Upper lobe of left lung (tissue), 6 donors: ENCODE data around the gene TRIM13. TPM values are rescaled to one million over a fixed set of nuclear protein-coding genes. Genes with fewer than 3 reads are reported as not detected.

Experiments
- ATAC-seq, 2 donors: fragments of 200-7000 bp; cut with Tn5 transposase; one replicate each; pipeline ENCODE4 v1.9.1; 2022; ENCODE audit warnings: mild to moderate bottlenecking in 2 of 2, moderate library complexity in 2 of 2; ENCODE audit not compliant: low FRiP score in 2 of 2
- DNase-seq, 2 donors: peaks; one replicate each; pipeline ENCODE4 v3.0.0-alpha.2; 2019 to 2020
- H3K27ac ChIP-seq, 4 donors: fragments of 200-600 bp; sonication (generic); one replicate each; pipeline ENCODE4 v1.5.1; 2016 to 2019
- H3K27me3 ChIP-seq, 4 donors: fragments of 200-600 bp; sonication (generic); one replicate each; pipeline ENCODE4 v1.5.1; 2017 to 2019
- H3K36me3 ChIP-seq, 4 donors: fragments of 200-600 bp; sonication (generic); one replicate each; pipeline ENCODE4 v1.5.1; 2016 to 2019
- H3K4me1 ChIP-seq, 4 donors: fragments of 200-600 bp; sonication (generic); one replicate each; pipeline ENCODE4 v1.5.1; 2018 to 2019
- H3K4me3 ChIP-seq, 4 donors: fragments of 200-600 bp; sonication (generic); one replicate each; pipeline ENCODE4 v1.5.1; 2017 to 2019; ENCODE audit warnings: mild to moderate bottlenecking in 2 of 4, moderate library complexity in 1 of 4
- H3K9me3 ChIP-seq, 4 donors: fragments of 200-600 bp; sonication (generic); one replicate each; pipeline ENCODE4 v1.5.1; 2018 to 2019
- CTCF ChIP-seq, 6 experiments: fragments of 450-650 bp in 4 of 6; fragments of 200-600 bp in 2 of 6; sonication (generic) in 2 of 6; IDR thresholded peaks; one replicate each; pipeline ENCODE4 v1.5.1; 2016 to 2019; ENCODE audit warnings: antibody characterized with exemption in 6 of 6
- EP300 ChIP-seq, 4 donors: sonication (generic); formaldehyde crosslinking; IDR thresholded peaks; one replicate each; pipeline ENCODE4 v1.5.1; 2017; ENCODE audit warnings: antibody characterized with exemption in 4 of 4, control low read depth in 2 of 4
- POLR2A ChIP-seq, 4 donors: fragments of 450-650 bp; IDR thresholded peaks; one replicate each; pipeline ENCODE4 v1.5.1; 2016 to 2017; ENCODE audit warnings: antibody characterized with exemption in 4 of 4, mild to moderate bottlenecking in 2 of 4
- POLR2AphosphoS5 ChIP-seq, 2 donors: sonication (generic); formaldehyde crosslinking; IDR thresholded peaks; one replicate each; pipeline ENCODE4 v1.5.1; 2017; ENCODE audit warnings: antibody characterized with exemption in 2 of 2
- WGBS, 2 donors: methylation state at CpG; one replicate each; pipeline ENCODE4 v1.1.5; 2017 to 2018; 5-methylcytosine and 5-hydroxymethylcytosine counted together
- total RNA-seq, 6 donors: library from RNA; depleted of rRNA in 4 of 6; stranded (reverse); fragments of >200 nt in 4 of 6; gene quantifications; one replicate each; pipeline versions ENCODE4 v1.1.0 to v1.2.1, GENCODE V29; 2016 to 2021
- donor health status: DM: no; HTN: no; CAD: no; lungs with moderate emphysema.
- donor health status: DM: no; HTN: yes; CAD: no; lungs with severe emphysema.

TRIM13 gene
- total RNA-seq, 6 donors from 2014 or later, result 7.7 to 36.4 (median 26.3) TPM

DNA sequence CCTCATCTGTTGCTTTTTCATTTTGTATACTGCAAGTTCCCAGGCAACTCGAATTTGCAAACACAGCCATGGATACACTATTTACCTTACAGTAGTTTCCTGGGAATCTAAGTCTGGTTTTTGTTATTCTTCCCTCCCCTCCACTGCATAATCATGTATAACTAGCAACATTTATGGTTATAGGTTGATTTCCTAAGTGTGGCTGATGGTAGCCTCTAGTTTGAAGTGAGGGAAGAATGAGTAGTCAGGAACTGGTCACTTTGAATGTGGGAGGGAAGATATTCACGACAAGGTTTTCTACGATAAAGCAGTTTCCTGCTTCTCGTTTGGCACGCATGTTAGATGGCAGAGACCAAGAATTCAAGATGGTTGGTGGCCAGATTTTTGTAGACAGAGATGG is 18.4 kb downstream of the TRIM13 start, which contains the start of gene KCNRG:
Gene KCNRG, plus strand, starts transcription at position 187 of the 400 bp plus-strand sequence. Its CDS starts 50 bp downstream, at position 237.
- ATAC-seq (no peak), DNase-seq (no peak)
- Histone ChIP-seq H3K27ac (peak within 1 kb of the TSS in 2 of 4 donors; percentile 30 to 48), H3K4me1 (peaks cover 8 to 24% (median 18%) of the 10 kb centered on the region in 4 donors), H3K9me3 (no peaks in the 10 kb centered on the region), H3K36me3 (peaks cover 0 to 50% (median 13%) of the 10 kb centered on the region in 4 donors), H3K27me3 (no peaks in the 10 kb centered on the region), H3K4me3 (no peak within 1 kb of the TSS)
- no peak for TF ChIP-seq POLR2AphosphoS5 (IDR thresholded peaks at IDR 0.05)
- no peak for TF ChIP-seq EP300 (IDR thresholded peaks at IDR 0.05)
- TF ChIP-seq POLR2A (IDR thresholded peaks at IDR 0.05), result no peak
- TF ChIP-seq CTCF (IDR thresholded peaks at IDR 0.05), result no peak
- WGBS, 2 donors, result 45 to 55% methylated on average over 5 of the region's 5 CpGs

DNA sequence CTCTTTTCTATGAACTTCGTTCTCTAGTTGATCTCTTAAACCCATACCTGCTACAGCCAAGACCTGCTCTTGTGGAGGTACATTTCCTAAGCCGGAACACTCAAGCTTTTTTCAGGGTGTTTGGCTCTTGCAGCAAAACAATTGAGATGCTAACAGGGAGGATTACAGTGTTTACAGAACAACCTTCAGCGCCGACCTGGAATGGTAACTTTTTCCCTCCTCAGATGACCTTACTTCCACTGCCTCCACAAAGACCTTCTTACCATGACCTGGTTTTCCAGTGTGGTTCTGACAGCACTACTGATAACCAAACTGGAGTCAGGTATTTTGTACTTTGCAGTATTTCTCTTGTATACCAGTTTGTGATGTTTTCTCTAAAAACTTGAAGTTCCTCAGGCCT is 18.9 kb downstream of the TRIM13 start:
- H3K4me3 ChIP-seq, result no peak overlapping the region
- H3K36me3 ChIP-seq, result peaks cover 0 to 50% (median 15%) of the 10 kb centered on the region in 4 donors
- no peaks in the 10 kb centered on the region for H3K27me3 ChIP-seq
- ATAC-seq (no peak), DNase-seq (no peak)
- peak overlapping the region in 2 of 4 donors; percentile 30 to 48 for H3K27ac ChIP-seq
- H3K9me3 ChIP-seq, result no peaks in the 10 kb centered on the region
- H3K4me1 ChIP-seq, result peaks cover 8 to 24% (median 18%) of the 10 kb centered on the region in 4 donors
- TF ChIP-seq EP300 (IDR thresholded peaks at IDR 0.05) (no peak), POLR2AphosphoS5 (IDR thresholded peaks at IDR 0.05) (no peak), POLR2A (IDR thresholded peaks at IDR 0.05) (no peak), CTCF (IDR thresholded peaks at IDR 0.05) (no peak)
- 72 to 80% methylated on average over 4 of the region's 4 CpGs for WGBS, 2 donors

DNA sequence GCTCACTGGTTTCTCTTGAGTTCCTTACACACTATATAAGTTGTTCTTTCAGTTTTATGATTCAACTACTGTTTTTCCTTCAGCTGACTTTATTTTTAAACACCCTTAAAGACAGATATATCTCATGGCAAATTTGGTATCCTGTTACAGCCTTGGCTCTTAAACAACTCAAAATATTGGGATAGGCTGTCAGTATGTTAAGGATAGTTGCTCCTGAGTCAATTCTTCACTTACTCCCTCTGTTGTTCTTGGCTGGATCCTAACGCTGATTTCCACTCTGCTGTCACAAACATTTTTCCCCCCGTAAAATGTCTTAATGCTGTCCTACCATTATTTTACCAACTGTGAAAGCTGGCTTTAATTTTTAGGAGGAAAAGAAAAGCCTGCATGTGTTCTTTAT is 19.6 kb downstream of the TRIM13 start:
- 71 to 81% methylated on average over 2 of the region's 2 CpGs for WGBS, 2 donors
- DNase-seq (no peak), ATAC-seq (no peak)
- Histone ChIP-seq H3K27me3 (no peaks in the 10 kb centered on the region), H3K9me3 (no peaks in the 10 kb centered on the region), H3K4me1 (peaks cover 8 to 24% (median 18%) of the 10 kb centered on the region in 4 donors), H3K36me3 (peaks cover 0 to 50% (median 18%) of the 10 kb centered on the region in 4 donors), H3K4me3 (no peak overlapping the region), H3K27ac (peak overlapping the region in 1 of 4 donors; percentile 48)
- TF ChIP-seq CTCF (IDR thresholded peaks at IDR 0.05) (no peak), EP300 (IDR thresholded peaks at IDR 0.05) (no peak), POLR2A (IDR thresholded peaks at IDR 0.05) (no peak), POLR2AphosphoS5 (IDR thresholded peaks at IDR 0.05) (no peak)

DNA sequence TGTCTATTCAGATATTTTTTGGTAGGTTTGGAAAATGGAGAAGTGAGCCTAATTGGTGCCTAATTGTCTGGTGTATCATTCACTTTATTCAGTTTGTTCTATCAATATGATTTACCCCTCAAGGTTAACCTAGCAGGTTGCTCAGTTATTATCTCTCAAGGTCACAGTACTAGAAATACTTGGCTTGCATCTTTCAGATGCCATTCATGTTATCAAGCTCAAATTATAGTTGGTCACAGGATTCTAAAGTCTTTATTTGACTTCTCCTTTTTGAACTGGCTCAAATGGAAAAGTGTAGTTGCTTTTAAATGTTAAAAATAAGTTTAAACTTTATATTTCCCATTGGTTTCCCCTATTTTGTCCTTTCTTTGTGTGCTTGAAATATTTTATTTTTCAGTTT is 21.0 kb downstream of the TRIM13 start:
- ATAC-seq (no peak), DNase-seq (no peak)
- Histone ChIP-seq H3K4me3 (no peak overlapping the region), H3K27me3 (no peaks in the 10 kb centered on the region), H3K9me3 (no peaks in the 10 kb centered on the region), H3K27ac (no peak overlapping the region), H3K4me1 (peaks cover 8 to 24% (median 16%) of the 10 kb centered on the region in 4 donors), H3K36me3 (peaks cover 0 to 38% (median 16%) of the 10 kb centered on the region in 4 donors)
- no peak for TF ChIP-seq POLR2AphosphoS5 (IDR thresholded peaks at IDR 0.05)

DNA sequence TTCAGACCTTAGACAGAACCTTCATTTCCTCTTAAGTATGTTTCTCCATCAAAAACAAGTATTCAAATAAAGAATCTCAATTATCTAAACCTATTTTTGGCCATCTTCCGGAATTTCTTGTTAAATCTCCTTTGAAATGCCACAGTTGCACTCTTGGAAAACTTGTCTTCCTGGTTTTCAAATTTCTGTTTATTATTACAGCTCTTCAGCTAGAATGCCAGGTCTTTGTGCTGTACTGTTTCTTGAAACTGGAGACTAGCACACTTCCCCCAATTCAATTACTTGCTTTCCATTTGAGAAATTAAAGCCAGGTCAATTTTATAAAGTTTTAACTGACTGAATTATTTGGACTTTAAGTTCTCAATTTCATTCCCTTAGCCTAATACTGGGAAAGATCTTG is 28.6 kb downstream of the TRIM13 start:
- Histone ChIP-seq H3K4me1 (peaks cover 0 to 10% (median 2%) of the 10 kb centered on the region in 4 donors), H3K9me3 (no peaks in the 10 kb centered on the region), H3K27ac (peak overlapping the region in 1 of 4 donors; percentile 37), H3K27me3 (no peaks in the 10 kb centered on the region), H3K4me3 (no peak overlapping the region), H3K36me3 (peaks cover 0 to 15% (median 7%) of the 10 kb centered on the region in 4 donors)
- WGBS, 2 donors, result 40% methylated on average over 1 of the region's 1 CpG
- TF ChIP-seq CTCF (IDR thresholded peaks at IDR 0.05) (no peak), POLR2AphosphoS5 (IDR thresholded peaks at IDR 0.05) (no peak), EP300 (IDR thresholded peaks at IDR 0.05) (no peak), POLR2A (IDR thresholded peaks at IDR 0.05) (no peak)
- ATAC-seq (no peak), DNase-seq (no peak)
